ENCODE results near the gene TSPAN9. TPM values are rescaled to one million over a fixed set of nuclear protein-coding genes. Genes with fewer than 3 reads are reported as not detected.

Gene TSPAN9
- total RNA-seq, 4 donors from 2014 or later, result 27.8 to 47.2 (median 34.3) TPM

- Histone ChIP-seq H3K27me3 (peaks cover 7% of the 10 kb centered on the region), H3K9me3 (no peaks in the 10 kb centered on the region), H3K4me1 (peaks cover 42% of the 10 kb centered on the region), H3K36me3 (no peaks in the 10 kb centered on the region), H3K4me3 (no peak overlapping the region), H3K27ac (no peak overlapping the region)
- no peak for DNase-seq (ENCODE audit: low spot score in 2 of 2)
- TF ChIP-seq POLR2AphosphoS5 (IDR thresholded peaks at IDR 0.05) (no peak), CTCF (IDR thresholded peaks at IDR 0.05) (no peak), POLR2A (IDR thresholded peaks at IDR 0.05) (no peak), EP300 (IDR thresholded peaks at IDR 0.05) (no peak)
- 48% methylated on average over 11 of the region's 13 CpGs for WGBS
These were observed 236.8 kb downstream of the TSPAN9 start for GRCh38 chr12:3313675-3314663.

- no peaks in the 10 kb centered on the region for H3K9me3 ChIP-seq
- H3K36me3 ChIP-seq, result no peaks in the 10 kb centered on the region
- H3K27ac ChIP-seq, result no peak overlapping the region
- no peak for TF ChIP-seq CTCF (IDR thresholded peaks at IDR 0.05)
- TF ChIP-seq POLR2A (IDR thresholded peaks at IDR 0.05), result no peak
- no peak for TF ChIP-seq POLR2AphosphoS5 (IDR thresholded peaks at IDR 0.05)
- TF ChIP-seq EP300 (IDR thresholded peaks at IDR 0.05), result no peak
- H3K27me3 ChIP-seq, result peaks cover 6% of the 10 kb centered on the region
- peak in 1 of 2 donors; percentile 75 for DNase-seq (ENCODE audit: low spot score in 2 of 2)
- H3K4me3 ChIP-seq, result no peak overlapping the region
- peaks cover 42% of the 10 kb centered on the region for H3K4me1 ChIP-seq
- 10% methylated on average over 9 of the region's 11 CpGs for WGBS
These were observed 238.1 kb downstream of the TSPAN9 start for GRCh38 chr12:3315201-3315661.

DNA sequence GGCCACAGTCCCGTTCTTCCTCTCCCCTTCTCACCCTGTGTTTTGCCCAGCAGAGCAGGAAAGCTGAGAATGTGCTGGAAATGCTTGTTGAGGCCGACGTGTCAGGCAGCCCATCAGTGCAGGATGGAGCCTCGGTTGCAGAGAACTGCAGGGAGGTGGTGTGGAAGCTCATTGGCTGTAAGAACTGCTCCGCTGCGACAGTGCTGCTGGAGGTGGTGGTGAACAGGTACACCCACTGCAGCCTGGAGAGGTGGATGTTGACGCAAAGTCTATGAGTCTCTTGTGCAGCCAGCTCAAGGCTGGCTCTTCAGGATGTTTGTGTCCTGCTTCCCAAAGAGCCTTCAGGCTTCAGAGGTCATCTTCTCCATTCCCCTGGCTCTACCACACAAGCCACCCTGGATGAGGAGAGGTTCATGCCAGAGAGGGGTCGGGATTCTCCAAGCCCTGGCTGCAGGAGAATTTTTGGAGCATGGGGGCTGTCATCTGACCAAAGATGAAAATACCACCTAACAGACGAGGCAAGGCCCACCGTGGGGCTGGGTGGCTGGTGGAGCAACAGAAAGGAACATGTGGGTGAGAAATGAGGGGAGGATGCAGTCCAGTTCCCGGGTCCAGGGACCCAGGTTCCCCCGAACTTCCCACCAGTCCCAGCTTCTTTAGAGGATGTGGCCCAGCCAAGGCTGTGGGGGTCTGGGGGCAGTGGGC is 239.7 kb downstream of the TSPAN9 start:
- Histone ChIP-seq H3K27me3 (no peaks in the 10 kb centered on the region), H3K4me1 (peaks cover 30% of the 10 kb centered on the region), H3K36me3 (no peaks in the 10 kb centered on the region), H3K4me3 (no peak overlapping the region), H3K27ac (no peak overlapping the region), H3K9me3 (no peaks in the 10 kb centered on the region)
- WGBS, result 88% methylated on average over 11 of the region's 12 CpGs
- no peak for TF ChIP-seq POLR2AphosphoS5 (IDR thresholded peaks at IDR 0.05)
- TF ChIP-seq EP300 (IDR thresholded peaks at IDR 0.05), result no peak
- no peak for TF ChIP-seq CTCF (IDR thresholded peaks at IDR 0.05)
- no peak for TF ChIP-seq POLR2A (IDR thresholded peaks at IDR 0.05)
- no peak for DNase-seq (ENCODE audit: low spot score in 2 of 2)

GRCh38 chr12:3317481-3317815 is 240.3 kb downstream of the TSPAN9 start:
- 77% methylated on average over 4 of the region's 4 CpGs for whole genome bisulfite sequencing

More at GRCh38 chr12:3317481-3317815, 240.3 kb downstream of the TSPAN9 start:
- no peak for DNase-seq (ENCODE audit: low spot score in 2 of 2)
- Histone ChIP-seq H3K9me3 (no peaks in the 10 kb centered on the region), H3K27ac (no peak overlapping the region), H3K4me1 (peaks cover 30% of the 10 kb centered on the region), H3K27me3 (no peaks in the 10 kb centered on the region), H3K36me3 (no peaks in the 10 kb centered on the region), H3K4me3 (no peak overlapping the region)
- no peak for TF ChIP-seq POLR2AphosphoS5 (IDR thresholded peaks at IDR 0.05)
- no peak for TF ChIP-seq EP300 (IDR thresholded peaks at IDR 0.05)
- TF ChIP-seq CTCF (IDR thresholded peaks at IDR 0.05), result no peak
- no peak for TF ChIP-seq POLR2A (IDR thresholded peaks at IDR 0.05)

All from suprapubic skin (tissue), 4 donors.